GM23338 (cell line): ENCODE results near the gene CACNA1C. TPM values are rescaled to one million over a fixed set of nuclear protein-coding genes. Genes with fewer than 3 reads are reported as not detected.

ENCODE experiments used
- ATAC-seq: fragments of 200-7000 bp; cut with Tn5 transposase; 3 replicates; pipeline ENCODE4 v1.9.1; 2020
- DNase-seq: peaks from one replicate; pipeline ENCODE4 v3.0.0-alpha.2; 2015; ENCODE audit warnings: low spot score
- H2AFZ ChIP-seq: fragments of 200-600 bp; sonication (generic); 2 replicates; pipeline ENCODE4 v1.8.0; 2016; ENCODE audit warnings: antibody characterized with exemption, mild to moderate bottlenecking, moderate library complexity
- H3F3A ChIP-seq: fragments of 200-600 bp; sonication (generic); replicated peaks from 2 replicates; pipeline ENCODE4 v1.8.0; 2017; ENCODE audit warnings: antibody characterized with exemption, mixed run types, low read depth
- H3K27ac ChIP-seq: fragments of 200-600 bp; sonication (generic); 2 replicates; pipeline ENCODE4 v1.6.1; 2016; ENCODE audit warnings: low read depth
- H3K27me3 ChIP-seq: fragments of 200-600 bp; sonication (generic); 2 replicates; pipeline ENCODE4 v1.8.0; 2016; ENCODE audit warnings: mild to moderate bottlenecking, mixed run types, moderate library complexity; ENCODE audit not compliant: insufficient read depth
- H3K36me3 ChIP-seq: fragments of 200-600 bp; sonication (generic); 2 replicates; pipeline ENCODE4 v1.8.0; 2016; ENCODE audit warnings: mild to moderate bottlenecking; ENCODE audit not compliant: insufficient read depth
- H3K4me1 ChIP-seq: fragments of 200-600 bp; sonication (generic); 2 replicates; pipeline ENCODE4 v1.8.0; 2016; ENCODE audit warnings: mild to moderate bottlenecking, moderate library complexity; ENCODE audit not compliant: insufficient read depth
- H3K4me2 ChIP-seq: fragments of 200-600 bp; sonication (generic); 2 replicates; pipeline ENCODE4 v1.7.1; 2017; ENCODE audit warnings: mixed run types
- H3K4me3 ChIP-seq: fragments of 200-600 bp; sonication (generic); 2 replicates; pipeline ENCODE4 v1.6.1; 2016; ENCODE audit warnings: mixed run types
- H3K79me2 ChIP-seq: fragments of 200-600 bp; sonication (generic); replicated peaks from 2 replicates; pipeline ENCODE4 v1.8.0; 2017; ENCODE audit warnings: mild to moderate bottlenecking; ENCODE audit not compliant: insufficient read depth
- H3K9me2 ChIP-seq: fragments of 200-600 bp; sonication (generic); 2 replicates; pipeline ENCODE4 v1.8.0; 2017; ENCODE audit not compliant: insufficient read depth
- H4K20me1 ChIP-seq: fragments of 200-600 bp; sonication (generic); replicated peaks from 2 replicates; pipeline ENCODE4 v1.8.0; 2017; ENCODE audit warnings: mild to moderate bottlenecking; ENCODE audit not compliant: insufficient read depth
- H3K27ac Mint-ChIP-seq: 2 replicates; pipeline ENCODE4 v1.8.0; 2020; ENCODE audit warnings: inconsistent platforms, mild to moderate bottlenecking, moderate library complexity, mixed read lengths
- H3K27me3 Mint-ChIP-seq: 3 replicates; pipeline ENCODE4 v1.8.0; 2022; ENCODE audit warnings: low read depth, mild to moderate bottlenecking, moderate library complexity, mixed read lengths, inconsistent platforms; ENCODE audit not compliant: insufficient read depth, poor library complexity
- H3K36me3 Mint-ChIP-seq: 3 replicates; pipeline ENCODE4 v1.8.0; 2021; ENCODE audit warnings: low read depth, mild to moderate bottlenecking, inconsistent platforms, moderate library complexity, mixed read lengths
- H3K4me1 Mint-ChIP-seq: 3 replicates; pipeline ENCODE4 v1.8.0; 2020; ENCODE audit warnings: mild to moderate bottlenecking, inconsistent platforms, mixed read lengths
- H3K4me3 Mint-ChIP-seq: 3 replicates; pipeline ENCODE4 v1.8.0; 2021; ENCODE audit warnings: moderate library complexity, mild to moderate bottlenecking, inconsistent platforms, mixed read lengths
- H3K9me3 Mint-ChIP-seq: 3 replicates; pipeline ENCODE4 v1.8.0; 2020; ENCODE audit warnings: moderate library complexity, mild to moderate bottlenecking, inconsistent platforms, mixed read lengths
- CREB1 ChIP-seq: fragments of 250-450 bp; sonication (Bioruptor Pico); IDR thresholded peaks from 2 replicates; pipeline ENCODE4 v1.5.0; 2020; ENCODE audit warnings: low read depth, mild to moderate bottlenecking, moderate library complexity
- CTCF ChIP-seq, 2 experiments: fragments of 200-600 bp in 1 of 2; sonication (generic) in 1 of 2; conservative IDR thresholded peaks; 2 replicates each; pipeline versions ENCODE4 v1.5.1 to v1.6.1; 2016 to 2017; ENCODE audit warnings: antibody characterized with exemption in 2 of 2, low read depth in 2 of 2, mild to moderate bottlenecking in 2 of 2, moderate library complexity in 1 of 2
- ETS1 ChIP-seq: IDR thresholded peaks from 2 replicates; pipeline ENCODE4 v1.6.1; 2016; ENCODE audit warnings: antibody characterized with exemption
- EZH2 ChIP-seq: fragments of 200-600 bp; sonication (generic); IDR thresholded peaks from one replicate; pipeline ENCODE4 v1.8.0; 2017; ENCODE audit warnings: antibody characterized with exemption, mild to moderate bottlenecking, low read depth; ENCODE audit not compliant: unreplicated experiment
- EZH2phosphoT487 ChIP-seq: fragments of 200-600 bp; sonication (generic); IDR thresholded peaks from one replicate; pipeline ENCODE4 v1.8.1; 2018; ENCODE audit warnings: antibody characterized with exemption; ENCODE audit not compliant: unreplicated experiment
- JUNB ChIP-seq: IDR thresholded peaks from one replicate; pipeline ENCODE4 v1.6.1; 2016; ENCODE audit warnings: antibody characterized with exemption; ENCODE audit not compliant: unreplicated experiment
- NANOG ChIP-seq: IDR thresholded peaks from 2 replicates; pipeline ENCODE4 v1.6.1; 2016; ENCODE audit warnings: antibody characterized with exemption, borderline replicate concordance
- POLR2AphosphoS5 ChIP-seq: IDR thresholded peaks from 2 replicates; pipeline ENCODE4 v1.6.1; 2016; ENCODE audit warnings: antibody characterized with exemption, low read depth
- REST ChIP-seq: IDR thresholded peaks from one replicate; pipeline ENCODE4 v1.6.1; 2018; ENCODE audit warnings: antibody characterized with exemption; ENCODE audit not compliant: unreplicated experiment
- STAT1 ChIP-seq: IDR thresholded peaks from one replicate; pipeline ENCODE4 v1.6.1; 2016; ENCODE audit warnings: antibody characterized with exemption; ENCODE audit not compliant: unreplicated experiment
- ZNF114 ChIP-seq: fragments of 250-450 bp; sonication (Bioruptor Pico); IDR thresholded peaks from 2 replicates; pipeline ENCODE4 v1.5.0; 2020; ENCODE audit warnings: mild to moderate bottlenecking, moderate library complexity
- ZNF331 ChIP-seq: fragments of 250-450 bp; sonication (Bioruptor Pico); IDR thresholded peaks from 2 replicates; pipeline ENCODE4 v1.5.0; 2020; ENCODE audit warnings: low read depth, mild to moderate bottlenecking, moderate library complexity
- ZNF462 ChIP-seq: fragments of 250-450 bp; sonication (Bioruptor Pico); IDR thresholded peaks from 2 replicates; pipeline ENCODE4 v1.5.0; 2020; ENCODE audit warnings: mild to moderate bottlenecking, moderate library complexity
- polyA plus RNA-seq: library from polyadenylated mRNA; unstranded; fragments of >200 nt; fragmentation: Nextera tagmentation; extraction: Ambion mirVana; gene quantifications from 2 replicates; pipeline ENCODE4 v1.2.1, GENCODE V29; 2016
- total RNA-seq: library from RNA; depleted of rRNA; stranded (reverse); fragments of >200 nt; shearing (Covaris generic); gene quantifications from 2 replicates; pipeline ENCODE4 v1.2.3, GENCODE V29; 2014

Gene CACNA1C
- total and polyA plus RNA-seq, 2 experiments from 2014 or later, result 0.78 to 2.1 TPM

- DNase-seq (no peak), ATAC-seq (no peak)
- no peaks in the 10 kb centered on the region for H3K36me3 Mint-ChIP-seq
- Histone ChIP-seq H3K9me2 (no peaks in the 10 kb centered on the region), H3K27ac (no peak overlapping the region), H3K27me3 (no peaks in the 10 kb centered on the region), H3K79me2 (no peaks in the 10 kb centered on the region), H4K20me1 (no peaks in the 10 kb centered on the region), H3F3A (no peaks in the 10 kb centered on the region), H3K4me1 (no peaks in the 10 kb centered on the region), H2AFZ (no peak overlapping the region), H3K4me3 (no peak overlapping the region), H3K4me2 (no peak overlapping the region), H3K36me3 (no peaks in the 10 kb centered on the region)
- H3K27ac Mint-ChIP-seq, result no peak overlapping the region
- no peak for TF ChIP-seq ZNF331
- no peak for TF ChIP-seq REST
- no peak for TF ChIP-seq EZH2
- TF ChIP-seq ETS1, result no peak
- TF ChIP-seq POLR2AphosphoS5, result no peak
- no peak for TF ChIP-seq ZNF462 (CRISPR knock-in tag)
- no peak for TF ChIP-seq NANOG
- no peak for TF ChIP-seq ZNF114
- no peak for TF ChIP-seq CREB1 (CRISPR knock-in tag)
- TF ChIP-seq STAT1, result no peak
- TF ChIP-seq CTCF (conservative IDR thresholded peaks at IDR 0.05; ENCODE audit: low read depth in 2 of 2), result no peak
- no peak for TF ChIP-seq JUNB
- no peak for TF ChIP-seq EZH2phosphoT487
- no peaks in the 10 kb centered on the region for H3K4me1 Mint-ChIP-seq
- no peak overlapping the region for H3K4me3 Mint-ChIP-seq
- peaks cover 4% of the 10 kb centered on the region for H3K27me3 Mint-ChIP-seq
- H3K9me3 Mint-ChIP-seq, result no peaks in the 10 kb centered on the region
Measured at GRCh38 chr12:2666846-2667245, 614.1 kb downstream of the CACNA1C start.
